Liver (tissue), 9 donors: Measurements from ENCODE around the gene CDK17. TPM values are rescaled to one million over a fixed set of nuclear protein-coding genes. Genes with fewer than 3 reads are reported as not detected.
"Not testable (repeated sequence)": the region's sequence is repeated elsewhere in the genome, so short reads cannot be mapped to it uniquely, and the experiment has no call there.

Experiments used
- DNase-seq: peaks from one replicate; pipeline ENCODE4 v3.0.0-alpha.2; 2017; ENCODE audit warnings: low spot score
- H3K27ac ChIP-seq, 2 donors: one replicate each; pipeline ENCODE4 v1.7.0; 2013; ENCODE audit warnings: inconsistent platforms in 2 of 2, low read length in 2 of 2, control low read depth in 1 of 2, low read depth in 1 of 2, mild to moderate bottlenecking in 1 of 2
- H3K27me3 ChIP-seq, 4 donors: one replicate each; pipeline versions ENCODE4 v1.6.1 to v1.7.0; 2013; ENCODE audit warnings: low read length in 3 of 4, inconsistent platforms in 1 of 4, mild to moderate bottlenecking in 1 of 4, moderate library complexity in 1 of 4; ENCODE audit not compliant: control insufficient read depth in 4 of 4, insufficient read depth in 4 of 4
- H3K36me3 ChIP-seq, 4 donors: one replicate each; pipeline versions ENCODE4 v1.6.1 to v1.7.0; 2013; ENCODE audit warnings: low read length in 3 of 4, mild to moderate bottlenecking in 3 of 4, low read depth in 1 of 4, moderate library complexity in 1 of 4; ENCODE audit not compliant: control insufficient read depth in 4 of 4, insufficient read depth in 3 of 4
- H3K4me1 ChIP-seq, 4 donors: one replicate each; pipeline versions ENCODE4 v1.6.1 to v1.7.0; 2013; ENCODE audit warnings: low read length in 3 of 4, mild to moderate bottlenecking in 3 of 4, moderate library complexity in 1 of 4; ENCODE audit not compliant: control insufficient read depth in 4 of 4, insufficient read depth in 4 of 4
- H3K4me3 ChIP-seq, 3 donors: one replicate each; pipeline versions ENCODE4 v1.6.1 to v1.7.0; 2013; ENCODE audit warnings: low read length in 3 of 3, control low read depth in 1 of 3, low read depth in 1 of 3, mild to moderate bottlenecking in 1 of 3
- H3K9ac ChIP-seq, 2 donors: one replicate each; pipeline ENCODE4 v1.7.0; 2013; ENCODE audit warnings: low read length in 2 of 2, mild to moderate bottlenecking in 2 of 2, moderate library complexity in 2 of 2, control low read depth in 1 of 2, low read depth in 1 of 2
- H3K9me3 ChIP-seq, 4 donors: one replicate each; pipeline versions ENCODE4 v1.6.1 to v1.7.0; 2013; ENCODE audit warnings: low read length in 3 of 4; ENCODE audit not compliant: control insufficient read depth in 4 of 4
- ATF3 ChIP-seq: IDR thresholded peaks from 2 replicates; pipeline ENCODE4 v1.6.1; 2016; ENCODE audit warnings: antibody characterized with exemption
- CTCF ChIP-seq: fragments of 150-350 bp; IDR thresholded peaks from 2 replicates; pipeline ENCODE4 v1.5.1; 2017; ENCODE audit warnings: improper control_type of control experiment, low read depth, low read length; ENCODE audit not compliant: missing input control
- EGR1 ChIP-seq, 2 donors: IDR thresholded peaks; 2 replicates each; pipeline ENCODE4 v1.6.1; 2016 to 2018; ENCODE audit warnings: antibody characterized with exemption in 2 of 2, low read depth in 2 of 2
- FOXA1 ChIP-seq: IDR thresholded peaks from 2 replicates; pipeline ENCODE4 v1.6.1; 2016; ENCODE audit warnings: antibody characterized with exemption
- FOXA2 ChIP-seq: IDR thresholded peaks from 2 replicates; pipeline ENCODE4 v1.6.1; 2016; ENCODE audit warnings: antibody characterized with exemption
- GABPA ChIP-seq, 2 donors: IDR thresholded peaks in 1 of 2; conservative IDR thresholded peaks in 1 of 2; 2 replicates each; pipeline ENCODE4 v1.6.1; 2016; ENCODE audit warnings: antibody characterized with exemption in 2 of 2, mild to moderate bottlenecking in 1 of 2, moderate library complexity in 1 of 2
- HNF4A ChIP-seq, 2 donors: conservative IDR thresholded peaks; 2 replicates each; pipeline ENCODE4 v1.6.1; 2016; ENCODE audit warnings: antibody characterized with exemption in 2 of 2, mild to moderate bottlenecking in 2 of 2
- HNF4G ChIP-seq: IDR thresholded peaks from 2 replicates; pipeline ENCODE4 v1.6.1; 2016; ENCODE audit warnings: antibody characterized with exemption
- JUND ChIP-seq, 2 donors: IDR thresholded peaks; 2 replicates each; pipeline ENCODE4 v1.6.1; 2016; ENCODE audit warnings: antibody characterized with exemption in 2 of 2
- NR2F2 ChIP-seq: IDR thresholded peaks from 2 replicates; pipeline ENCODE4 v1.6.1; 2016; ENCODE audit warnings: antibody characterized with exemption
- REST ChIP-seq: IDR thresholded peaks from 2 replicates; pipeline ENCODE4 v1.6.1; 2016; ENCODE audit warnings: antibody characterized with exemption, mild to moderate bottlenecking
- RXRA ChIP-seq, 2 donors: IDR thresholded peaks; 2 replicates each; pipeline ENCODE4 v1.6.1; 2017 to 2018; ENCODE audit warnings: antibody characterized with exemption in 2 of 2, mild to moderate bottlenecking in 1 of 2
- SP1 ChIP-seq: IDR thresholded peaks from 2 replicates; pipeline ENCODE4 v1.6.1; 2018; ENCODE audit warnings: antibody characterized with exemption, mild to moderate bottlenecking
- TAF1 ChIP-seq: conservative IDR thresholded peaks from 2 replicates; pipeline ENCODE4 v1.6.1; 2016; ENCODE audit warnings: antibody characterized with exemption, mild to moderate bottlenecking
- YY1 ChIP-seq: IDR thresholded peaks from 2 replicates; pipeline ENCODE4 v1.6.1; 2016; ENCODE audit warnings: antibody characterized with exemption, mild to moderate bottlenecking
- ZBTB33 ChIP-seq: IDR thresholded peaks from 2 replicates; pipeline ENCODE4 v1.6.1; 2016; ENCODE audit warnings: antibody characterized with exemption
- WGBS: extraction: QIAGEN DNeasy Blood & Tissue Kit; methylation state at CpG from one replicate; pipeline ENCODE4 v1.1.7; 2013; 5-methylcytosine and 5-hydroxymethylcytosine counted together
- polyA plus RNA-seq, 2 donors: library from polyadenylated mRNA; stranded (reverse) in 1 of 2; unstranded in 1 of 2; fragments of 200-250 nt in 1 of 2; fragments of >200 nt in 1 of 2; fragmentation: Nextera tagmentation in 1 of 2; extraction: Ambion mirVana in 1 of 2; gene quantifications; one replicate each; pipeline versions ENCODE4 v1.2.1 to v1.2.3, GENCODE V29; 2013 to 2015
- total RNA-seq, 2 donors: library from RNA; depleted of rRNA; stranded (reverse); fragments of >200 nt; gene quantifications; one replicate each; pipeline ENCODE4 v1.2.3, GENCODE V29; 2014
- donor health status: healthy.
- donor health status: healthy.
- donor health status: healthy.
- donor health status: healthy.
- donor health status: healthy.

Gene CDK17
- total and polyA plus RNA-seq, 4 donors, result 4.8 to 25.2 (median 14.9) TPM

- not testable (repeated sequence) for H3K4me1 ChIP-seq, H3K9ac ChIP-seq, H3K27ac ChIP-seq, H3K27me3 ChIP-seq, DNase-seq, H3K36me3 ChIP-seq, H3K9me3 ChIP-seq
- H3K4me3 ChIP-seq, result peak overlapping the region in 2 of 3 donors; percentile 10
- peak; percentile 27 for TF ChIP-seq YY1
- 58% methylated on average over 32 of the region's 33 CpGs for WGBS
These were observed 84.3 kb downstream of the CDK17 start for GRCh38 chr12:96315741-96316481.

DNA sequence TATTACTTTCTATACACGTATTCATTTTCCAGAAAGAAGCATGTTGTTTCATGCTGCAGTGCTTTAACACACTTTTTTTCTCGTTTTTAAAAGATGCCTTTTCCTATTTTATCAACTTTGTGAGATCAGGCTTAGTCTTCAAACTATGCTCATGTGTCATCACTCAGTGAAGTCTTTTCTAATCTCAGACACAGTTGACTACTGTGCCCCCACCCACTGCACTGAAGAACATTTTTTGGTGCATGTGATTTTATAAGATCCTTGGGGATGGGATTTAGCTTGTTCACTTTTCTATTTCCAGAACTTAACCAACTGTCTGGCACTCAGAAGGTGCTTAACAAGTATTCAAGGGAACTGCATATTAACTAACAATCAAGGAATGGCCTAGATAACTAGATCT, 85.5 kb downstream of the CDK17 start:
- WGBS, result 87% methylated on average over 2 of the region's 2 CpGs
- DNase-seq, result no peak
- no peaks in the 10 kb centered on the region for H3K27me3 ChIP-seq

More for the DNA sequence above, 85.5 kb downstream of the CDK17 start:
- Histone ChIP-seq H3K27ac (no peak overlapping the region), H3K9me3 (no peaks in the 10 kb centered on the region), H3K9ac (no peak overlapping the region), H3K4me1 (no peaks in the 10 kb centered on the region), H3K36me3 (peaks cover 0 to 2% (median 0%) of the 10 kb centered on the region in 4 donors), H3K4me3 (no peak overlapping the region)
- TF ChIP-seq FOXA2 (no peak), SP1 (no peak), FOXA1 (no peak), HNF4A (conservative IDR thresholded peaks at IDR 0.05) (no peak), ATF3 (no peak), TAF1 (no peak), YY1 (no peak), JUND (IDR thresholded peaks at IDR 0.05) (no peak), REST (no peak), GABPA (IDR thresholded peaks at IDR 0.05 in 1 of 2, conservative IDR thresholded peaks at IDR 0.05 in 1 of 2) (no peak), NR2F2 (no peak), RXRA (IDR thresholded peaks at IDR 0.05) (no peak), CTCF (no peak), ZBTB33 (no peak), HNF4G (no peak), EGR1 (IDR thresholded peaks at IDR 0.05; ENCODE audit: low read depth in 2 of 2) (no peak)
